HepG2 (cell line): ENCODE measurements around the gene FRMD4A. TPM values are rescaled to one million over a fixed set of nuclear protein-coding genes. Genes with fewer than 3 reads are reported as not detected.

Source experiments
- ATAC-seq: fragments of 200-7000 bp; cut with Tn5 transposase; 3 replicates; pipeline ENCODE4 v1.9.1; 2020; ENCODE audit warnings: mild to moderate bottlenecking, moderate library complexity
- BruUV-seq: library from RNA; stranded (reverse); fragments of 400-500 nt; replicated peaks from 2 replicates; lab custom pipeline; 2021; lab: Mats Ljungman, UMichigan
- CTCF ChIA-PET: fragments of 300-600 bp; formaldehyde crosslinking; extraction: SDS; loops from one replicate; lab custom pipeline; 2021; ENCODE audit warnings: low total read pairs, inconsistent platforms, low intra/inter-chr PET ratio; lab: Yijun Ruan, JAX
- POLR2A ChIA-PET: fragments of 350-600 bp; sonication (Branson Sonifier 250); formaldehyde crosslinking; loops from one replicate; lab custom pipeline; 2020; ENCODE audit warnings: antibody characterized with exemption, inconsistent platforms; lab: Yijun Ruan, JAX
- DNase-seq: peaks from one replicate; pipeline ENCODE4 v3.0.0-alpha.2; 2015; ENCODE audit warnings: low spot score
- FAIRE-seq: peaks from 3 replicates; lab custom pipeline; 2011; peaks lifted over from hg19 to GRCh38; lab: Jason Lieb, UNC
- H2AFZ ChIP-seq: one replicate; pipeline ENCODE4 v1.6.1; 2011; ENCODE audit warnings: low read length, inconsistent platforms
- H3K27ac ChIP-seq: fragments of 300-600 bp; 3 replicates; pipeline ENCODE4 v1.8.0; 2011; ENCODE audit warnings: mixed run types, mild to moderate bottlenecking, mixed read lengths, low read length, inconsistent platforms; ENCODE audit not compliant: insufficient read depth; ENCODE audit errors: extremely low read length
- H3K27me3 ChIP-seq, 2 experiments: fragments of 200-600 bp in 1 of 2; 2 replicates in 1 of 2; 3 replicates in 1 of 2; pipeline versions ENCODE4 v1.6.0 to v1.8.0; 2011; ENCODE audit warnings: low read length in 2 of 2, mild to moderate bottlenecking in 2 of 2, moderate library complexity in 2 of 2, inconsistent platforms in 1 of 2; ENCODE audit not compliant: insufficient read depth in 2 of 2, control insufficient read depth in 1 of 2
- H3K36me3 ChIP-seq, 2 experiments: fragments of 200-600 bp in 1 of 2; replicated peaks in 1 of 2; 2 replicates in 1 of 2; 3 replicates in 1 of 2; pipeline versions ENCODE4 v1.5.1 to v1.8.0; 2011; ENCODE audit warnings: low read length in 2 of 2, inconsistent platforms in 1 of 2; ENCODE audit not compliant: insufficient read depth in 2 of 2, control insufficient read depth in 1 of 2
- H3K4me1 ChIP-seq: 2 replicates; pipeline ENCODE4 v1.5.1; 2012; ENCODE audit warnings: low read length, inconsistent platforms; ENCODE audit not compliant: insufficient read depth
- H3K4me2 ChIP-seq: 2 replicates; pipeline ENCODE4 v1.6.0; 2011; ENCODE audit warnings: low read depth, low read length, inconsistent platforms
- H3K4me3 ChIP-seq, 3 experiments: fragments of 200-600 bp in 1 of 3; sonication (generic), shearing (Covaris generic) in 1 of 3; replicated peaks in 1 of 3; 2 replicates each; pipeline ENCODE4 v1.5.1; 2011 to 2016; ENCODE audit warnings: low read length in 3 of 3, inconsistent platforms in 2 of 3, low read depth in 2 of 3, mild to moderate bottlenecking in 2 of 3, control low read depth in 1 of 3, mixed read lengths in 1 of 3; ENCODE audit not compliant: insufficient read depth in 1 of 3
- H3K79me2 ChIP-seq: one replicate; pipeline ENCODE4 v1.6.1; 2011; ENCODE audit warnings: low read length, inconsistent platforms; ENCODE audit not compliant: insufficient read depth
- H3K9ac ChIP-seq: 2 replicates; pipeline ENCODE4 v1.6.0; 2011; ENCODE audit warnings: mild to moderate bottlenecking, low read depth, low read length, inconsistent platforms; ENCODE audit not compliant: insufficient read depth
- H3K9me3 ChIP-seq: 2 replicates; pipeline ENCODE4 v1.5.1; 2012; ENCODE audit warnings: mild to moderate bottlenecking, low read length
- H4K20me1 ChIP-seq: 2 replicates; pipeline ENCODE4 v1.6.0; 2011; ENCODE audit warnings: inconsistent platforms, mild to moderate bottlenecking, low read length, moderate library complexity; ENCODE audit not compliant: insufficient read depth
- FOSL1 ChIP-seq: sonication (generic); formaldehyde crosslinking; IDR thresholded peaks from 2 replicates; pipeline ENCODE4 v1.9.0; 2021; ENCODE audit warnings: missing genetic modification reagents, borderline replicate concordance
- GLI4 ChIP-seq: sonication (generic); formaldehyde crosslinking; IDR thresholded peaks from 2 replicates; pipeline ENCODE4 v1.5.1; 2020; ENCODE audit warnings: missing genetic modification reagents, mild to moderate bottlenecking, moderate library complexity, borderline replicate concordance
- KDM3A ChIP-seq: IDR thresholded peaks from 2 replicates; pipeline ENCODE4 v1.6.1; 2018; ENCODE audit warnings: low read depth, missing compliant biosample characterization
- KMT2B ChIP-seq: IDR thresholded peaks from 2 replicates; pipeline ENCODE4 v1.6.1; 2016; ENCODE audit warnings: missing genetic modification reagents, missing compliant biosample characterization
- NFATC3 ChIP-seq: sonication (generic); formaldehyde crosslinking; IDR thresholded peaks from 2 replicates; pipeline ENCODE4 v1.5.1; 2020; ENCODE audit warnings: mild to moderate bottlenecking, missing genetic modification reagents
- RBFOX2 ChIP-seq: fragments of 200-400 bp; formaldehyde crosslinking; IDR thresholded peaks from 2 replicates; pipeline ENCODE4 v1.6.1; 2017; ENCODE audit warnings: low read depth, mild to moderate bottlenecking, low read length
- RFX3 ChIP-seq: IDR thresholded peaks from 2 replicates; pipeline ENCODE4 v1.6.1; 2016; ENCODE audit warnings: missing biosample characterization, missing genetic modification reagents
- SMYD3 ChIP-seq: sonication (generic); formaldehyde crosslinking; IDR thresholded peaks from 2 replicates; pipeline ENCODE4 v1.8.1; 2023; ENCODE audit warnings: mild to moderate bottlenecking, missing genetic modification reagents
- TAF1 ChIP-seq: sonication (generic); formaldehyde crosslinking; IDR thresholded peaks from 2 replicates; pipeline ENCODE4 v1.4.0; 2020; ENCODE audit warnings: missing genetic modification reagents
- YY1 ChIP-seq: IDR thresholded peaks from 2 replicates; pipeline ENCODE4 v1.6.1; 2011; ENCODE audit warnings: low read length, low read depth, moderate library complexity, mild to moderate bottlenecking; ENCODE audit not compliant: insufficient read depth, insufficient replicate concordance
- ZNF253 ChIP-seq: sonication (generic); formaldehyde crosslinking; IDR thresholded peaks from 2 replicates; pipeline ENCODE4 v1.8.0; 2022; ENCODE audit warnings: mild to moderate bottlenecking, missing genetic modification reagents, borderline replicate concordance
- ZNF616 ChIP-seq: sonication (generic); formaldehyde crosslinking; IDR thresholded peaks from 2 replicates; pipeline ENCODE4 v1.5.0; 2020; ENCODE audit warnings: low read depth, mild to moderate bottlenecking, missing genetic modification reagents
- ZNF747 ChIP-seq: sonication (generic); formaldehyde crosslinking; IDR thresholded peaks from 2 replicates; pipeline ENCODE4 v1.8.1; 2023; ENCODE audit warnings: missing genetic modification reagents, mild to moderate bottlenecking, borderline replicate concordance
- WGBS: methylation state at CpG from one replicate; pipeline ENCODE4 v1.1.6; 2017; ENCODE audit warnings: low lambda C conversion rate; 5-methylcytosine and 5-hydroxymethylcytosine counted together
- in situ Hi-C: cut with HindIII; loops from 2 replicates; pipeline ENCODE4 v1.10.0; 2017; ENCODE audit warnings: low pct_unique_long_range_greater_than_20kb; ENCODE audit not compliant: extremely low pct_ligation_motif_present
- intact Hi-C: fragments of 100-400 bp; cut with micrococcal nuclease; formaldehyde crosslinking; loops from one replicate; pipeline ENCODE4 v1.10.0; 2022; ENCODE audit not compliant: unreplicated experiment
- polyA plus RNA-seq, 8 experiments: library from polyadenylated mRNA; depleted of rRNA in 3 of 8; stranded (reverse) in 7 of 8; unstranded in 1 of 8; fragments of >200 nt; fragmentation: Illumina TruSeq in 4 of 8; extraction: Trizol in 4 of 8; gene quantifications; 2 replicates each; pipeline versions ENCODE4 v1.2.1 to v1.2.3, GENCODE V29; 2011 to 2016; ENCODE audit warnings: low read depth in 4 of 8, missing spikeins in 1 of 8, mixed read lengths in 1 of 8; ENCODE audit not compliant: insufficient read depth in 1 of 8
- total RNA-seq, 5 experiments: library from RNA; depleted of rRNA; stranded (reverse); fragments of >200 nt; fragmentation: Illumina TruSeq; extraction: Trizol; gene quantifications; 2 replicates each; pipeline ENCODE4 v1.2.3, GENCODE V29; 2016; ENCODE audit warnings: low read depth in 1 of 5
- TF ChIP-seq, protein P1 (sequence below): sonication (generic); formaldehyde crosslinking; conservative IDR thresholded peaks from 2 replicates; pipeline ENCODE4 v1.8.0; 2022; ENCODE audit warnings: missing genetic modification reagents
- TF ChIP-seq, protein P2 (sequence below): sonication (generic); formaldehyde crosslinking; IDR thresholded peaks from 2 replicates; pipeline ENCODE4 v1.5.0; 2020; ENCODE audit warnings: missing genetic modification reagents, mild to moderate bottlenecking, borderline replicate concordance
- TF ChIP-seq, protein P3 (sequence below): IDR thresholded peaks from 2 replicates; pipeline ENCODE4 v1.6.1; 2012; ENCODE audit warnings: low read depth, low read length, improper control_type of control experiment
- TF ChIP-seq, protein P4 (sequence below): IDR thresholded peaks from 2 replicates; pipeline ENCODE4 v1.6.1; 2016; ENCODE audit warnings: mild to moderate bottlenecking, missing biosample characterization, missing genetic modification reagents

Gene FRMD4A
- total and polyA plus RNA-seq, 2 of the 13 experiments (the other 11 are each of a cell fraction or from before 2014, with no cell fraction given) = 0.09 to 0.26 TPM

DNA sequence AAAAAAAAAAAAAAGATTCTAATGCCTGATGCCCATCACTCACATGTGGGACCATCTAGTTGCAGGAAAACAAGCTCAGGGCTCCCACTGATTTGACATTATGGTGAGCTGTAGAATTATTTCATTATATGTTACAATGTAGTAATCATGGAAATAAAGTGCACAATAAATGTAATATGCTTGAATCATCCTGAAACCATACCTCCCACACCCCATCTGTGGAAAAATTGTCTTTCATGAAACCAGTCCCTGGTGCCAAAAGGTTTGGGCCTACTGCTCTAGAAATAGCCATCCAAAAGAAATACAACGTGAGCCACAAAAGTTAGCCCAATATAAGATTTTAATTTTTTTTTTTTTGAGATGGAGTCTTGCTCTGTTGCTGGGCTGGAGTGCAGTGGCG, 478.8 kb downstream of the FRMD4A start (continued):
- TF ChIP-seq, protein P1, sequence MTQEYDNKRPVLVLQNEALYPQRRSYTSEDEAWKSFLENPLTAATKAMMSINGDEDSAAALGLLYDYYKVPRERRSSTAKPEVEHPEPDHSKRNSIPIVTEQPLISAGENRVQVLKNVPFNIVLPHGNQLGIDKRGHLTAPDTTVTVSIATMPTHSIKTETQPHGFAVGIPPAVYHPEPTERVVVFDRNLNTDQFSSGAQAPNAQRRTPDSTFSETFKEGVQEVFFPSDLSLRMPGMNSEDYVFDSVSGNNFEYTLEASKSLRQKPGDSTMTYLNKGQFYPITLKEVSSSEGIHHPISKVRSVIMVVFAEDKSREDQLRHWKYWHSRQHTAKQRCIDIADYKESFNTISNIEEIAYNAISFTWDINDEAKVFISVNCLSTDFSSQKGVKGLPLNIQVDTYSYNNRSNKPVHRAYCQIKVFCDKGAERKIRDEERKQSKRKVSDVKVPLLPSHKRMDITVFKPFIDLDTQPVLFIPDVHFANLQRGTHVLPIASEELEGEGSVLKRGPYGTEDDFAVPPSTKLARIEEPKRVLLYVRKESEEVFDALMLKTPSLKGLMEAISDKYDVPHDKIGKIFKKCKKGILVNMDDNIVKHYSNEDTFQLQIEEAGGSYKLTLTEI (CRISPR knock-in tag) = no peak
- TF ChIP-seq KDM3A = no peak
- no peak for TF ChIP-seq NFATC3 (CRISPR knock-in tag)
- TF ChIP-seq, protein P2, sequence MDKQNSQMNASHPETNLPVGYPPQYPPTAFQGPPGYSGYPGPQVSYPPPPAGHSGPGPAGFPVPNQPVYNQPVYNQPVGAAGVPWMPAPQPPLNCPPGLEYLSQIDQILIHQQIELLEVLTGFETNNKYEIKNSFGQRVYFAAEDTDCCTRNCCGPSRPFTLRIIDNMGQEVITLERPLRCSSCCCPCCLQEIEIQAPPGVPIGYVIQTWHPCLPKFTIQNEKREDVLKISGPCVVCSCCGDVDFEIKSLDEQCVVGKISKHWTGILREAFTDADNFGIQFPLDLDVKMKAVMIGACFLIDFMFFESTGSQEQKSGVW (CRISPR knock-in tag) = no peak
- no peak for TF ChIP-seq RFX3

DNA sequence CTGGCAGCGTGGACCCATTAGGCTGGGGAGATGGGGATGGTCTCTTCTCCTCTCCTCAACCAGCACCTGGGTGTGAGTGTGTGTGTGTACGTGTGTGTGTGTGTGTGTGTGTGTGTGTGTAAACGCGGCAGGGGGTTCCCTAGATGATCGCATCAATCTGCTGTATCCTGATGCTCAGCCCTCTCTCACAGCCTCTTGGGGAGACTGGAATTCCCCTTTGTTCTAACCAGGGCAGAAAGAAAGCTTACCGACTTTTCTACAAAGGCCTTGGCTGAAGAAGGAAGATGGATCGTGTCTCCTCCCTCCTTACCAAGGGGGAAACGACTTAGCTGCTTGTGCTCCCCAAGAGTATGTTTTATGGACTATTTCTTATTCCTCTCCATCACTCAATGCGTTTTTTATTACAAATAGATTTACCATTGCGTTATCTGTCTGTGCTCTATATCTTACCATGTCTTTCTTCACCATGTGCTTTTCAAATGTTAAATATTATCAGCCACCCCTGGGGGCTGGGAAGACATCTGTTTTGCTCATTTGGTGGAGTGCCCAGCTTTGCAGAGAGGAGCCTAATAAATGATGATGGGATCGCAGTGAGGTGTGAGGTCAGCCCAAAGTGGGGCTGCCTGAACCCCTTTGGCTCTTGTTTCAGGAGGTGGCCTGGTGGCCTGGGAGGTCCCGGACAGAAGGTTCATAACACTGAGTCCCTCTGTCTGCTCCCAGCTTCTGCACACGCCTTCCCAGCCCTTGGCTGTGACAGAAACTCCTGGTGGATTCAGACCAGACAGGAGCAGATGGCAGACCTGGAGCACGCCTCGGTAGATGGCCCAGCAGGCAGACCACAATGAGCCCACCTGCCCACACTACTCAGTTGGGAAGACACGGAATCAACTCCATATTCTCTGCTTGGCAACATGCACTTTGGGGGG, 481.9 kb downstream of the FRMD4A start:
- POLR2A ChIA-PET = no interaction called here
- in situ Hi-C loops = no loop called here

More for the DNA sequence above, 481.9 kb downstream of the FRMD4A start:
- intact Hi-C loops = no loop called here
- DNase-seq = no peak
- Histone ChIP-seq H3K27ac (no peak overlapping the region), H4K20me1 (no peaks in the 10 kb centered on the region), H3K4me3 (no peak overlapping the region), H2AFZ (no peak overlapping the region), H3K36me3 (no peaks in the 10 kb centered on the region), H3K4me2 (no peak overlapping the region), H3K79me2 (no peaks in the 10 kb centered on the region), H3K4me1 (no peaks in the 10 kb centered on the region), H3K9ac (no peak overlapping the region), H3K9me3 (no peaks in the 10 kb centered on the region), H3K27me3 (peaks cover 1 to 19% of the 10 kb centered on the region in 2 experiments; a peak in 4 of 5 replicates)
- CTCF ChIA-PET = no interaction called here
- no peak for ATAC-seq
- TF ChIP-seq ZNF253 (CRISPR knock-in tag) = no peak
- TF ChIP-seq GLI4 = no peak
- TF ChIP-seq YY1 = no peak
- TF ChIP-seq RBFOX2 = no peak
- TF ChIP-seq, protein P3, sequence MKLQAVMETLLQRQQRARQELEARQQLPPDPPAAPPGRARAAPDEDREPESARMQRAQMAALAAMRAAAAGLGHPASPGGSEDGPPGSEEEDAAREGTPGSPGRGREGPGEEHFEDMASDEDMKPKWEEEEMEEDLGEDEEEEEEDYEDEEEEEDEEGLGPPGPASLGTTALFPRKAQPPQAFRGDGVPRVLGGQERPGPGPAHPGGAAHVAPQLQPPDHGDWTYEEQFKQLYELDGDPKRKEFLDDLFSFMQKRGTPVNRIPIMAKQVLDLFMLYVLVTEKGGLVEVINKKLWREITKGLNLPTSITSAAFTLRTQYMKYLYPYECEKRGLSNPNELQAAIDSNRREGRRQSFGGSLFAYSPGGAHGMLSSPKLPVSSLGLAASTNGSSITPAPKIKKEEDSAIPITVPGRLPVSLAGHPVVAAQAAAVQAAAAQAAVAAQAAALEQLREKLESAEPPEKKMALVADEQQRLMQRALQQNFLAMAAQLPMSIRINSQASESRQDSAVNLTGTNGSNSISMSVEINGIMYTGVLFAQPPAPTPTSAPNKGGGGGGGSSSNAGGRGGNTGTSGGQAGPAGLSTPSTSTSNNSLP = no peak
- TF ChIP-seq TAF1 = no peak
- no peak for TF ChIP-seq FOSL1 (CRISPR knock-in tag)
- TF ChIP-seq, protein P4, sequence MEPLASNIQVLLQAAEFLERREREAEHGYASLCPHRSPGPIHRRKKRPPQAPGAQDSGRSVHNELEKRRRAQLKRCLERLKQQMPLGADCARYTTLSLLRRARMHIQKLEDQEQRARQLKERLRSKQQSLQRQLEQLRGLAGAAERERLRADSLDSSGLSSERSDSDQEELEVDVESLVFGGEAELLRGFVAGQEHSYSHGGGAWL = no peak
- TF ChIP-seq KMT2B (CRISPR knock-in tag) = no peak
- no peak for TF ChIP-seq ZNF616 (CRISPR knock-in tag)
- no peak for TF ChIP-seq SMYD3 (CRISPR knock-in tag)
- TF ChIP-seq ZNF747 = no peak
- no TSS peak for BruUV-seq
- WGBS = 10% methylated on average over 12 of the region's 16 CpGs
- no peak for FAIRE-seq
